Putamen (tissue), 1 donor: ENCODE results near the gene SERPINF2.
"Not testable (repeated sequence)": the region's sequence is repeated elsewhere in the genome, so short reads cannot be mapped to it uniquely, and the experiment has no call there.

ENCODE experiments used
- DNase-seq: peaks from one replicate; pipeline ENCODE4 v3.0.0-alpha.2; 2016; ENCODE audit warnings: low spot score

SERPINF2 gene

DNA sequence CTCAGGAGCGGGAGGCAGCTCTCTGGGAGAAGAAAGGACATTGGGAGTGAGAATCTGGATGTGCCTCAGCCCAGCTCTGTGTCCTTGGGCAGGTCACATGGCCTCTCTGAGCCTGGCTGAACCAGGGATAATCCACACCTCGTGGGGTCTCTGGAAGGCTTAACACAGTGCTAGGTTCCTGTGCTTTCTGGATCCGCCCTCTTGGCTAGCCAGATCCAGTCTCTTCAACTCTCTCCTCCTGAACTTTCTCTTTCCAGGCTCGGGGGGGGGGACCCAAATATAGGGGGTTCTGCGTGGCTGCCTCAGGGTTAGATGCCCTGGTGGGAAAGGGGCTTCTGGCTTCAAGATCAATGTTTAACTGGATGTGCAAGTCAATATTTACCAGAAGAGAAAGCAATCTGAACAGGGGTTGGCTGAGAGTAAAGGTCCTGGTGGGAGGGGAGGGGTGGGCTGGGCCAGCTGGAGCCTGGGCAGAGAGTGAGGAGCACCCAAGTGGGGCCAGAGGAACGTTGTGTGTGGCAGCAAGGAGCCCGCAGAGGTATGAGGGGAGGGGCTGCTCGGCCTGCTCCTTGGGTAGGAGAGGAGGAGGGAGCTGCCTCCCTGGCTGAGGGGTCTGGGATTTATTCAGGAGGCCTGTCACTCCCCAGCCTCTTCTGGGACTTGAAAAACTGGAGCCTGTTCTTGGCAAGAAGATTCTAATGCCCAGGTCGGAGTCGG lies at the start of gene SERPINF2:
Gene SERPINF2, plus strand, starts transcription at position 501 of the 717 bp plus-strand sequence. CDS start 2,125 bp downstream, outside the sequence.
- DNase-seq, result no peak

DNA sequence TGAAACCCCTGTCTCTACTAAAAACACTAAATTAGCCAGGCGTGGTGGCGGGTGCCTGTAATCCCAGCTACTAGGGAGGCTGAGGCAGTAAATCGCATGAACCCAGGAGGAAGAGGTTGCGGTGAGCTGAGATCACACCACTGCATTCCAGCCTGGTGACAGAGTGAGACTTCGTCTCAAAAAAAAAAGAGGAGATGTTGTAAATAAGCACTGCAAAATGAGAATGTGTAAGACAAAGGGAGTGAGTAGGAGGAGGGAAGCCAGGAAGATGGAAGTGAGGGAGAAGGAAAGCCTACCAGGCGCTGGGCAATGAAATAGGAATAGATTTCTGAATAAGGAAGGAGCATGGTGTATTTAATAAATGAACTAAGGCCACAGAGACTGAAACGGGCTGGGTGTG lies 49.3 kb upstream of the SERPINF2 start:
- no peak for DNase-seq

- no peak for DNase-seq
Observed at GRCh38 chr17:1695365-1695764, 47.3 kb upstream of the SERPINF2 start.

- no peak for DNase-seq
Observed at GRCh38 chr17:1697681-1698080, 45.0 kb upstream of the SERPINF2 start.

DNA sequence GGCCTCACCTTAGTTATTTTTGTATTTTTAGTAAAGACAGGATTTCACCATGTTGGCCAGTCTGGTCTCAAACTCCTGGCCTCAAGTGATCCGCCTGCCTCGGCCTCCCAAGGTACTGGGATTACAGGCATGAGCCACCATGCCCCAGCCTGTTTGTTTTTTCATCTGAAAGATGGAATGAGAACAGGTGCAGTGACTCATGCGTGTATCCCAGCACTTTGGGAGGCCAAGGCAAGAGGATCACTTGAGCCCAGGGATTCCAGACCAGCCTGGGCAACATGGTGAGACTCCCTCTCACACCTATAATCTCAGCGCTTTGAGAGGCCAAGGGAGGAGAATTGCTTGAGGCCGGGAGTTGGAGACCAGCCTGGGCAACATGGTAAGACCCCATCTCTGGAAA lies 42.8 kb upstream of the SERPINF2 start:
- DNase-seq, result not testable (repeated sequence)

- DNase-seq, result no peak
Observed at GRCh38 chr17:1703063-1703462, 39.6 kb upstream of the SERPINF2 start.

DNA sequence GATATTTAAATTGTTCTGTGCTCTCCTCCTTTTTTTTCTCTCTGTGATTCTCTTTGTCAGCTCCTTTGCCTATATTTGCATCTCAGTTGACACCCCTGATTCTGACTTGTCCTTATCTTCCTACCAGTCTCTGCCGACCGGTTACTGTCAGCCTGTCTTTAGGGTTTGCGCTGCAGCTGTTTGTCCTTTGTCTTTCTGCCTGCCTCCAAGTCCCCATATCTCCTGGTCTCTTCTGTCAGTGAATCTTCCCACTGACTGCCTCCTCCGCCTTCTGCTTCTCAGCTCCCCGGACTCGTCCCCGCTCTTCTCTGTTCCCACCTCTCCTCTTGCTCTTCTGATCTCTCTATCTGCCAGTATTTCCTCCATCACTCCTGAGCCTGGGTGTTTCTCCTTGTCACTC lies 37.7 kb upstream of the SERPINF2 start:
- no peak for DNase-seq

DNA sequence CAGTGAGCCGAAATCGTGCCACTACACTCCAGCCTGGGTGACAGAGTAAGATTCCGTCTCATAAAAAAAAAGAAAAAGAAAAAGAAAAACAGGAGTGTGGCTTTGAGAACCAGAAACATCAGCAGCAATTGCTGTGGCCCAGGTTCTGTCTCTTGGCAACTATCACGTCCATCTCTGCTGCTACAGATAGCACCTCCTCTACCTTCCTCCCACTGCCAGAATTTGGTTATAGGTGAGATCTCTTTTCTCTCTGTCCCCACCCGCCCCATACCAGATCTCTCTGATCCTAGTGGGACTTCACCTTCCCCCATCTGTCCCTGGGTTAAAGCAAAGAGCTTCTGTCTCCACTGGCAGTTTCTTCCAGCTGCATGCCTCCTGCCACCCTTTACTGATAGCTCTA lies 35.6 kb upstream of the SERPINF2 start:
- DNase-seq, result no peak

DNA sequence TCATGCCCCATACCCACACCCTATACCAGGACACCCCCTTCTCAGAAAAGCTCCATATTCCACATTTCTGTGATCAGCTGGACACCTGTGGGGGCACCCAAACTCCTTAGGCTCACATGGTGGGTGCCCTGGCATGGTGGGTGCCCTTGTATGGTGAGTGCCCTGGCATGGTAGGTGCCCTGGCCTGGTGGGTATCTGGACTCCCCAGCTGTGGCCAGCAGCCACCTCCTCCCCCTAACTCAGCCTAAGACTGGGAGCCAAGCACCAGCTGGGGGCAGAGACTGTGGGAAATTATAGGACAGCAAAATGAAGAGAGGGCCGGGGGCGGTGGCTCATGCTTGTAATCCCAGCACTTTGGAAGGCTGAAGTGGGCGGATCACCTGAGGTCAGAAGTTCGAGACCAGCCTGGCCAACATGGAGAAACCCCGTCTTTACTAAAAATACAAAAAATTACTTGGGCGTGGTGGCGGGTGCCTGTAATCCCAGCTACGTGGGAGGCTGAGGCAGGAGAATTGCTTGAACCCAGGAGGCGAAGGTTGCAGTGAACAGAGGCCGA lies 33.8 kb upstream of the SERPINF2 start:
- not testable (repeated sequence) for DNase-seq

DNA sequence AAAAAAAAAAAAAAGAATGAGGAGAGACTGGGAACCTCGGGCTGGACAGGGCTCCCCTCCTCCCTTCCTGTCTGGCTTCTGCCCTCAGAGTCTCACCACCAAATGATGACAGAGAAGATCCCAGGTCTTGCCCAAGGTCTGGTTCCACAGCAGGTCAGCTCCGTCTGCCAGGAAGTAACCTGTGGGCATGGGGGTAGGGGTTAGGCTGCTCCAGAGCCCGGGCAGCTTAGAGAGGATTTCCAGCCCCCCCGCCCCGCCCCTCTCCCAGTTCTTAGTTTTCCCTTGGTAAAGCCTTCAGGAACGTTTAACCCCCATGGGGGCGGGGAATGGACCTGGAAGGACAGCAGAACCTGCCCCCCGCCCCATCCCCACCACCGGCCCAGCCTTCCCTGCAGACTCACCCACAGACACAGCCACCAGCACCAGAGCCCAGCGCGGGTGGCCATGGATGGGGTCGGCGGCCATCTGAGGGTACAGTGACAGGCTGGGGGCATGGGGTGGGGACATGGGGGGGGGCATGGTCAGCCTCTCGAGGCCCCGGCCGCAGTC lies 33.2 kb upstream of the SERPINF2 start:
- no peak for DNase-seq

DNA sequence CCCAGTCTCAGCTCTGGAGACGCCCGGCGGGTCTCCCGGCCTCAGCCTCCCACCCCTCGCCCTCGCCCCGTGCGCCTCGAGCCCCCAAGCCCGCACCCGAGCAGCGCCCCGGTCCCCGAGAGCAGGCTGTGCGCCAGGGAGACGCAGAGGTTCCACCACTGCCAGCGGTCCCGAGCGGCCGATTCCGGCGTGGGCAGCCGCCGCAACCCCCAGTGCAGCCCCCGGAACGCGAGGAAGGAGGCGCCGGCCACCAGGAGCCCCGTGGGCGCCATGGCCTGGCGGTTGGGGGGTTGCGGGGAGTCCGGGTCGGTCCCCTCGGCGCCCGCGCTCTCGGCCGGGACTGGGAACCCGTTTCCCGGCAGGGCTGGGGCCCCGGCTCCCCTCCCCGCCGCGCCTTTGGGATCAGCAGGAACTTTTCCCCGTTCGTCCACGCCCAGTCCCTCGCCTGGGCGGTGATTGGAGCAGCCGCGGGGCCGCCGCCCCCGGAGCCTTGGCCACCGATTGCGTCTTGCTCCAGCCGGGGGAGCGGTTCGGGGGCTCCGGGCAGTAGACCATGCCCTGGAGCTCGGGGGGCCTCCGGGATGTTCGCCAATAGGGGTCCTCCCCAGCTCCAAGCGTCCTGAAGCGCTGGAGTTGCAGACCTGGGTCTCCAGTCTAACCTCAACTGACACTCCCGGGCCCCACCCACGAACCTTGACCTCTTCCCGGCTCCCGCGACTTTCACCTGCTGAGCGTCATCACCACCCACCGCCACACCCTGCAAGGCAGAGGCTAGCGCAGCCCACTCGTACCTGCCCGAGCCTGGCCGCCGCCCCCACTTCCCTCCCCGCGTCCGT lies 32.5 kb upstream of the SERPINF2 start, which contains the start of gene TLCD2:
Gene TLCD2, minus strand, starts transcription at position 407 of the 836 bp plus-strand sequence. Its CDS starts 135 bp downstream, at position 272.
- DNase-seq, result no peak

GRCh38 chr17:1710807-1711553 lies 31.7 kb upstream of the SERPINF2 start:
- no peak for DNase-seq

GRCh38 chr17:1711804-1712203 lies 30.9 kb upstream of the SERPINF2 start:
- no peak for DNase-seq

- DNase-seq, result no peak
Observed at GRCh38 chr17:1712271-1712670, 30.4 kb upstream of the SERPINF2 start.

GRCh38 chr17:1713160-1713877 lies 29.4 kb upstream of the SERPINF2 start:
- no peak for DNase-seq

DNA sequence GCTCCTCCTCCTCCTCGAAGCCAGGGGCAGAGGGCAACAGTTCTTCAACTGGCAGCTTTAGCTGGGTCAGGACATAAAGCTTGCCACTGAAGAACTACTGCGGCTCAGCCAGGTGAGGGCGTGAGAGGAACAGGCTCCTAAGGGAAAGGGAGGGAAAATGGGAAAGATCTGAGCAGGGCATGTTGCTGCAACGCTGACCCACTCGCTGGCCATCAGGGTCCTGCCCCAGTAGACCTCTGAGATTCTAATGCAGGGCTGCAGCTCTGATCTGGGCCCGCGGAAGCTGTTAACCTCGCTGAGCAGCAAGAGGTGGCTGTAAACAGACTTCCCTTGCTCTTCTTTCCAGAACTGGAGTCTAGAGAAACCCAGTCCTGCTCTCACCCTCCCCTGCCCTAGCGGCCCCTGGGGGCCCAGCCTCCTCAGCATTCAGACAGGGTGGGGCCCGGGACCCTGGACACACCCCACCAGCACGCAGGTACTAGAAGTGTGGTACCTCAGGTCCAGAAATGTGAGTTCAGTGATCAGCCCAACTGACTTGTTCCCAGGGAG lies 28.7 kb upstream of the SERPINF2 start:
- no peak for DNase-seq

- DNase-seq, result peak; percentile 78
Observed at GRCh38 chr17:1714427-1714979, 28.2 kb upstream of the SERPINF2 start.

- no peak for DNase-seq
Observed at GRCh38 chr17:1714980-1715802, 27.5 kb upstream of the SERPINF2 start.

- DNase-seq, result no peak
Observed at GRCh38 chr17:1715803-1716075, 26.9 kb upstream of the SERPINF2 start.
